Parathyroid adenoma (tissue), 2 donors: ENCODE measurements around the gene ARHGAP1.

Source experiments
- H2AFZ ChIP-seq: fragments of 300-600 bp; sonication (generic); one replicate; pipeline ENCODE4 v1.7.0; 2017; ENCODE audit warnings: antibody characterized with exemption, mild to moderate bottlenecking
- H3K27ac ChIP-seq: fragments of 300-600 bp; sonication (generic); one replicate; pipeline ENCODE4 v1.7.0; 2017
- H3K27me3 ChIP-seq: fragments of 300-600 bp; sonication (generic); one replicate; pipeline ENCODE4 v1.7.0; 2017; ENCODE audit warnings: low read length; ENCODE audit not compliant: control insufficient read depth, insufficient read depth
- H3K36me3 ChIP-seq: fragments of 300-600 bp; sonication (generic); one replicate; pipeline ENCODE4 v1.7.0; 2017; ENCODE audit warnings: low read length; ENCODE audit not compliant: control insufficient read depth, insufficient read depth
- H3K4me1 ChIP-seq: fragments of 300-600 bp; sonication (generic); one replicate; pipeline ENCODE4 v1.7.0; 2017; ENCODE audit warnings: control low read depth
- H3K4me2 ChIP-seq: fragments of 300-600 bp; sonication (generic); one replicate; pipeline ENCODE4 v1.7.0; 2017; ENCODE audit warnings: low read length
- H3K4me3 ChIP-seq: fragments of 300-600 bp; sonication (generic); one replicate; pipeline ENCODE4 v1.7.0; 2017; ENCODE audit warnings: low read depth, low read length
- H3K79me2 ChIP-seq: fragments of 300-600 bp; sonication (generic); one replicate; pipeline ENCODE4 v1.7.0; 2017; ENCODE audit warnings: control low read depth
- H3K9ac ChIP-seq: fragments of 300-600 bp; sonication (generic); one replicate; pipeline ENCODE4 v1.7.0; 2017; ENCODE audit warnings: mild to moderate bottlenecking
- H3K9me3 ChIP-seq: fragments of 300-600 bp; sonication (generic); one replicate; pipeline ENCODE4 v1.7.0; 2017; ENCODE audit warnings: low read length; ENCODE audit not compliant: control insufficient read depth
- TF ChIP-seq, protein P1 (sequence below): fragments of 300-600 bp; sonication (generic); IDR thresholded peaks from one replicate; pipeline ENCODE4 v1.7.0; 2017; ENCODE audit warnings: antibody characterized with exemption, mild to moderate bottlenecking
- donor health status: primary hyperparathyroidism.

ARHGAP1 gene

DNA sequence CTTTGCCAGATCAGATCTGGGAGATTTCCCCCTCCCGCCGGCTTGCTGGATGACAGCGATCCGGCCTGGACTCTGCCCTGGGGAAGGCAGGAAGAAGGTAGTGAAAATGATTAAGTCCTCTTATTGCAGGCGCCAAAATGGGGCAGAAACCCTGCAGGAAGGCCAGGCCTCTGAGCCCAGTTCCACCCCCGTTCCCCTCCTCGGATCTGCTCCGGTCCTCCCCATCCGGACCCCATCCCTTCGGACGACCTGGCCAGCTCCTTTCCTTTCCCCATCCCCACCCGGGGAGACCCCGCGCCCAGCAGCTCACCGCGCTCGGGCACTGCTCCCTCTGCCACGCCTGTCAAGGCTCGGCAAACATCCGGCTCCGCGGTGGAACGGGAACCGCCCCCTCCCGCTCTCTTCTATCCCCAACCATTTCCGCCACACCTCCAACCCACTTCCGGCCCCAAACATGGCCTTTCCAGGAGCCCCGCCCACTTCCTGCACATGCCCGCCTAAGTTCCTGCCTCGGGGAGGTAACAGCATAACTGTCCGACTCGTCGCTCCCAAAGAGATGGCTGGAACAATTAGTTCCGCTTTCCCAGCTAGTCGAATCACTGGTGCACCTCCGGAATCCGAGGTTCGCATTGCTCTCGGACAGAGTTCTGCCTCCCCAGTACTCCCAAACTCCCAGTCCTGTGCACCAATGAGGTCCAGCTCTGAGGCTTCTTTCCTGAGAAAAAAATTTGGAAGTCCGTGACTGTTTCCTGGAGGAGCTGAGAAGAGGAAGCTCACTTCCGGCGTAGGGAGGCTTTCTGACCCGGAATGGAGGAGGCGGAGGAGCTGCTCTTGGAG lies at the start of gene ARHGAP1, which contains the start of gene ZNF408:
Gene ARHGAP1, minus strand, starts transcription at position 379 of the 837 bp plus-strand sequence. CDS start 4,512 bp downstream, outside the sequence.
Gene ZNF408, plus strand, starts transcription at position 791 of the 837 bp plus-strand sequence. Its CDS starts 17 bp downstream, at position 808.
- peak within 1 kb of the TSS; percentile 90 for H3K4me3 ChIP-seq
- no peaks in the 10 kb centered on the region for H3K27me3 ChIP-seq
- H3K4me2 ChIP-seq = peak within 1 kb of the TSS; percentile 83
- peak within 1 kb of the TSS; percentile 14 for H3K9ac ChIP-seq
- no peaks in the 10 kb centered on the region for H3K9me3 ChIP-seq
- H3K27ac ChIP-seq = peak within 1 kb of the TSS; percentile 93
- peaks cover 6% of the 10 kb centered on the region for H3K79me2 ChIP-seq
- peak within 1 kb of the TSS; percentile 86 for H2AFZ ChIP-seq
- TF ChIP-seq, protein P1, sequence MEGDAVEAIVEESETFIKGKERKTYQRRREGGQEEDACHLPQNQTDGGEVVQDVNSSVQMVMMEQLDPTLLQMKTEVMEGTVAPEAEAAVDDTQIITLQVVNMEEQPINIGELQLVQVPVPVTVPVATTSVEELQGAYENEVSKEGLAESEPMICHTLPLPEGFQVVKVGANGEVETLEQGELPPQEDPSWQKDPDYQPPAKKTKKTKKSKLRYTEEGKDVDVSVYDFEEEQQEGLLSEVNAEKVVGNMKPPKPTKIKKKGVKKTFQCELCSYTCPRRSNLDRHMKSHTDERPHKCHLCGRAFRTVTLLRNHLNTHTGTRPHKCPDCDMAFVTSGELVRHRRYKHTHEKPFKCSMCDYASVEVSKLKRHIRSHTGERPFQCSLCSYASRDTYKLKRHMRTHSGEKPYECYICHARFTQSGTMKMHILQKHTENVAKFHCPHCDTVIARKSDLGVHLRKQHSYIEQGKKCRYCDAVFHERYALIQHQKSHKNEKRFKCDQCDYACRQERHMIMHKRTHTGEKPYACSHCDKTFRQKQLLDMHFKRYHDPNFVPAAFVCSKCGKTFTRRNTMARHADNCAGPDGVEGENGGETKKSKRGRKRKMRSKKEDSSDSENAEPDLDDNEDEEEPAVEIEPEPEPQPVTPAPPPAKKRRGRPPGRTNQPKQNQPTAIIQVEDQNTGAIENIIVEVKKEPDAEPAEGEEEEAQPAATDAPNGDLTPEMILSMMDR = no peak
- H3K4me1 ChIP-seq = no peaks in the 10 kb centered on the region
- no peaks in the 10 kb centered on the region for H3K36me3 ChIP-seq

DNA sequence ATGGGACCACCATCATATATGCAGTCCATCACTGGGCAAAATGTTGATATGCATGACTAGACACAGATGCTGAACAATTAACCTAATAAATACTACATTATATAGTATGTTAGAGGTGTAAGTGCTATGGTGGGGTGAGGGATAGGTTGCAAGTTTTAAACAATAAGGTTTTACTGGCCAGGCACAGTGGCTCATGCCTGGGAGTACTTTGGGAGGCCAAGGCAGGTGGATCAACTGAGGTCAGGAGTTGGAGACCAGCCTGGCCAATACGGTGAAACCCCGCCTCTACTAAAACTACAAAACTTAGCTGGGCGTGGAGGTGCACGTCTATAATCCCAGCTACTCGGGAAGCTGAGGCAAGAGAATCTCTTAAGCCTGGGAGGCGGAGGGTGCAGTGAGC lies 46.7 kb upstream of the ARHGAP1 start:
- Histone ChIP-seq H3K4me2 (no peak overlapping the region), H3K9ac (no peak overlapping the region), H3K79me2 (no peaks in the 10 kb centered on the region), H3K36me3 (no peaks in the 10 kb centered on the region), H3K4me3 (no peak overlapping the region), H3K9me3 (no peaks in the 10 kb centered on the region), H3K27ac (no peak overlapping the region), H3K4me1 (peaks cover 4% of the 10 kb centered on the region), H3K27me3 (no peaks in the 10 kb centered on the region), H2AFZ (no peak overlapping the region)
- TF ChIP-seq, protein P1 = no peak

DNA sequence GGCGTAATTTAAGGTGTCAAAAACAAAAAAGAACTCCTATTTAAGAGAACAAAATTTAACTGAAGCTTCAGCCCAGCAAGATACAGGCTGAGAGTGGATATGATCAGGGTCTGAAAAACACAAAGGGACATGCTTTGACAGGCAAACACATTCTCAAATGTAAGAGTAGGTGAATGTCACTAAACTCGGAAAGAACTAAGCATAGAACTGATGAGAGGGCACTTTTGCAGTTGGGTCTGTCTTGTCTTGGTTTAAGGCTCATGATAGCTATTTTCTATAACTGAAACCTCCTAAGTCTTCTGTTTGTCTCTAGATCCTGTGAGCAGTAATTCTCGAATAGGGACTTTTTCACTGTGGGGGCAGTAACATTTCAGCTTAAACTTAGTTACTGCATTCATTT lies 45.6 kb upstream of the ARHGAP1 start:
- Histone ChIP-seq H3K9ac (no peak overlapping the region), H3K27me3 (no peaks in the 10 kb centered on the region), H3K79me2 (no peaks in the 10 kb centered on the region), H3K9me3 (no peaks in the 10 kb centered on the region), H3K4me3 (no peak overlapping the region), H3K36me3 (no peaks in the 10 kb centered on the region), H2AFZ (no peak overlapping the region), H3K27ac (no peak overlapping the region), H3K4me2 (no peak overlapping the region), H3K4me1 (peaks cover 4% of the 10 kb centered on the region)
- TF ChIP-seq, protein P1 = no peak

DNA sequence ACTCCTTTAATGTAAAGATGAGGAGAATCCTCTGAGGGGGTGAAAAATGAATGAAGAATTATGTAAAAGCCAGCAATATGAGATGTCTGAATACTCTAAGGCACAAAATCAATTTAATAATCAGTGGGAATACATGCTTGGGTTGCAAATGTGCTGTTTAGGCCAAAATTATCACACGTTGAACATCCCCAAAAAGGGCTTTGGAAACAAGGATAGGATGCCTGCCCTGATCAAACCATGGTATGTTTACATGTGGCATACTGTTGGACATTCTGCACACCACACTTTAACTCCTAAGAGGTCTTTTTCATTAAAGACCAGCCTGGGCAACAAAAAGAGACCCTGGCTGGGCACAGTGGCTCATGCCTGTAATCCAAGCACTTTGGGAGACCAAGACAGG lies 44.9 kb upstream of the ARHGAP1 start:
- Histone ChIP-seq H3K4me2 (no peak overlapping the region), H3K36me3 (no peaks in the 10 kb centered on the region), H2AFZ (no peak overlapping the region), H3K4me3 (no peak overlapping the region), H3K79me2 (no peaks in the 10 kb centered on the region), H3K27ac (no peak overlapping the region), H3K9ac (no peak overlapping the region), H3K27me3 (no peaks in the 10 kb centered on the region), H3K9me3 (no peaks in the 10 kb centered on the region), H3K4me1 (peaks cover 4% of the 10 kb centered on the region)
- TF ChIP-seq, protein P1 = no peak
